Stomach smooth muscle (tissue), 2 donors: ENCODE data around the gene MELTF.

Source experiments
- H3K27ac ChIP-seq: one replicate; pipeline ENCODE4 v1.7.0; 2013; ENCODE audit warnings: mild to moderate bottlenecking, low read length, inconsistent platforms
- H3K27me3 ChIP-seq, 2 donors: one replicate each; pipeline ENCODE4 v1.7.0; 2013; ENCODE audit warnings: low read length in 2 of 2; ENCODE audit not compliant: insufficient read depth in 2 of 2, control insufficient read depth in 1 of 2
- H3K36me3 ChIP-seq, 2 donors: one replicate each; pipeline ENCODE4 v1.7.0; 2013; ENCODE audit warnings: low read length in 2 of 2; ENCODE audit not compliant: control insufficient read depth in 2 of 2, insufficient read depth in 2 of 2
- H3K4me1 ChIP-seq: one replicate; pipeline ENCODE4 v1.7.0; 2013; ENCODE audit warnings: low read length; ENCODE audit not compliant: control insufficient read depth, insufficient read depth
- H3K4me3 ChIP-seq, 2 donors: one replicate each; pipeline ENCODE4 v1.7.0; 2013; ENCODE audit warnings: low read length in 2 of 2
- H3K9ac ChIP-seq, 2 donors: one replicate each; pipeline ENCODE4 v1.7.0; 2013; ENCODE audit warnings: low read length in 2 of 2, mild to moderate bottlenecking in 1 of 2
- H3K9me3 ChIP-seq, 2 donors: one replicate each; pipeline ENCODE4 v1.7.0; 2013; ENCODE audit warnings: low read length in 2 of 2; ENCODE audit not compliant: control insufficient read depth in 2 of 2
- donor health status: healthy.
- donor health status: Pancreatic carcinoma.

The MELTF gene

DNA sequence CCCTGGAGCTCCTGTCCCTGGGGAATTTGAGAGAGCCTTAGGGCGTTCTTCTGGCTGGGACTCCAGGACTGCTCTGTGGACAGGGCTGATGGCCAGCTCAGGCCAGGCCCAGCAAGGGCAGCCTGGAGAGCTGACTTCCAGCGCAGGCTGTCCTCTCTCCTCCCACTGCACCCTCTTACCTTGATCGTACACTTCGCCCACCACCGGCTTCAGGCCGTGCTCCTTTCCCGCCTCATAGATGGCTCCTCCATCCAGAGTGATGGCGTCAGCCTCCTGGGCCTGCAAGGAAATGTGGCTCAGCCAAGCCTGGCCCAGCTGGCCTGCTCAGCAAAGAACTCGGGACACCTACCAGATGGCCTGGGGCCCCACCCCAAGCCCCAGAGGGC lies 3.1 kb downstream of the MELTF start:
- Histone ChIP-seq H3K4me3 (no peak overlapping the region), H3K36me3 (no peaks in the 10 kb centered on the region), H3K4me1 (peaks cover 15% of the 10 kb centered on the region), H3K9me3 (no peaks in the 10 kb centered on the region), H3K27me3 (peaks cover 25 to 31% of the 10 kb centered on the region in 2 donors), H3K9ac (no peak overlapping the region), H3K27ac (no peak overlapping the region)

DNA sequence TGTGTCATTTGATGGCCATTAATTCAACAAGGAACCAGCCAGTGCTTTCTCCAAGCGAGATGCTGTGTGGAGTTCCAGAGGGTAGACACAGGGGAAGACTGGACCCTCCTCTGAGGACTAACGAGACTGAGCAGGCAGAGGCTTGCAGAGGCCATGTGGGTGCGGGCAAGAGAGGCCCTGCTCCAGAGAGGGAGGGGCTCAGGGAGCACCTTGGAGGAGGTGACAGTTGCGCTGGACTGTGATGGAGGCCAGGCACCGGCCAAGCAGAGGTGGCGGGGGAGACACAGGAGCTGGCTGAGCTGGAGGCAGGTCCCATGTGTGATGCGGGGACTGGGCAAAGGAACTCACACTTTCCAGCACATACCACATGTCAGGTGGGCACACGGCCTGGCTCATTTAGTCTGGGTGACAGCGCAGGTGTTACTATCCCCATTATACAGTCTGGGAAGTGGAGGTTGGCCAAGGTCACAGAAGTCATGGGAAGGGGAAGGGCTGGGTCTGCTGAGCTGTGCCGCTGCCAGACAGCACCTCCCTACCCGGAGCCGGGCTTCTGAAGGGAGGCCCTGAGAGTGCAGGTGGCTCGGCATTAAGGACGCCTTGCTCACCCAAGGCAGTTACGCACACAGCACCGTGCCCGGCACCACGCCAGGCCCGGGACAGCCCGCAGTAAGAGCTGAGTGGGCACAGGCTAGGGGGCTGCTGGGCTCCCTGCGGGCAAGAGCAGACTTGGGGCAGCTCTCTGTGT lies 3.7 kb downstream of the MELTF start:
- H3K27ac ChIP-seq: no peak overlapping the region
- peaks cover 20 to 29% of the 10 kb centered on the region in 2 donors for H3K27me3 ChIP-seq
- H3K9me3 ChIP-seq: no peaks in the 10 kb centered on the region
- peaks cover 15% of the 10 kb centered on the region for H3K4me1 ChIP-seq
- H3K9ac ChIP-seq: no peak overlapping the region
- no peaks in the 10 kb centered on the region for H3K36me3 ChIP-seq
- no peak overlapping the region for H3K4me3 ChIP-seq

DNA sequence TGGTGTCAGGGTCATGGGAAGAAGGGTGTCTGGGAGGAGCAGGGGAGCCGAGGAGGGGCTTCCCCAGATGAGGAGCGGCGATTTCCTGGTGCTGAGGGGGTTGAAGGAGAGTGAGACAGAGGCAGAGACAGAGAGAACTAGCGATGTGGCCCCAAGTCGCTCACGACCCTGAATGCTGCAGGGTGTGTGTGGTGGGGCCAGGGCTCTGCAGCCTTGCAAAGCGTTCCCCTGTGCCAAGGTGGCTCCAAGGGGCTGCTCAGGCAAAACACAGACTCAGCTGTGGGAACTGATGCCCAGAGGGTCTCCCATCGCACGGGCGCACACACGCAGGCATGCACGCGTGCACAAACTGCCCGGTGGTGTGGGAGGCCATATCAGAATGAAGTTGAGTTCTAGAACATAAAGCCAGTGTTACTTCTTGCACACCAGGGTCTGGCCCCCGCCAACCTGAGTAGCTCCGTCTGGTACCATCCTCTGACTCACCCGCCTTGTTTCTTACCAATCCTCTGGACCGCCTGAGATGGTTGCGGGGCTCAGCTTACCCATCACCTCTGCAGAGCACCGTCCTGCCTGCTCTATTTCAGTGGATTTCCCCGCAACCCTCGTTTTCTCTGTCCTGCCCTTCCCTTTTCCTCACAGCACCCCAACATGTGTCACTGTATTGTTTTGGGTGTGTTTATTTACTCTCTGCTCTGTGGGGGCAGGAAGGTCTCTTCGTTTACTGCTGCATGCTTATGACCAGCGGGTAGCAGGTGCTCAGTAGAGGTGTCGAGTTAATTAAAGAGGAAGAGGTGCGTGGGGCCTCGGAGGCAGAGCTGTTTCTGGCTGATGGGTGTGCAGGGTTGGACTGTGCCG lies 4.5 kb downstream of the MELTF start:
- Histone ChIP-seq H3K36me3 (no peaks in the 10 kb centered on the region), H3K4me3 (no peak overlapping the region), H3K27me3 (peaks cover 19 to 24% of the 10 kb centered on the region in 2 donors)

DNA sequence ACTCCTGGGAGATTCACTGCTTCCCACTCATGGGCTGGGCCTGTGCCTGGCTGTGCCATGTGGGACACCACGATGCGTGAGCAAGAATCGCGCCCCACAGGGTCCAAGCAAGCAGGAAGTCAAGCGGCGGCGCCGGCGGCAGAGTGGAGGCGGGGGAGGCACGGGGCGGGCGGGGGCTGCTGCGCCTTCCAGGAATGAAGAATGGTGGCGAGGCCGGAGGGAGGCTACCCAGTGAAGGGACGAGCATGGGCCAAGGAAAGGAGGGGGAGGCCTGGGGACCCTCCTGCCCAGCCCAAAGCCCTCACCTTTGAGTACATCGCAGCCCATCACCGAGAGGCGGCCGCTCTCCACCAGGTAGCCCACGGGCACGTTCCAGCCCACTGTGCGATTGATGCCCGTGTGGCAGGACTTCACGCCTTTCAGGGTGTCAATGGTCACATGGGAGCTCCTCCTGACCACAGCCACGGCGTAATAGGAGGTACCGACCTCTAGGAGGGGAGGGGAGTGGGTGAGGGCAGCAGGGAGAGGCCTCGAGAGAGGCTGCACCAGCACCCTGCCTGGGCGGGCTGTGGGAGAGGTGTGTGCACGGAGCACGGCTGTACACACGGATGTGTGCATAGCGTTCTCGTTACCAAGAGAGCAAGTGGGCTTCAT lies 5.5 kb downstream of the MELTF start:
- Histone ChIP-seq H3K4me1 (peaks cover 8% of the 10 kb centered on the region), H3K4me3 (no peak overlapping the region), H3K27ac (no peak overlapping the region), H3K27me3 (peaks cover 16 to 19% of the 10 kb centered on the region in 2 donors), H3K9me3 (no peaks in the 10 kb centered on the region), H3K9ac (no peak overlapping the region), H3K36me3 (no peaks in the 10 kb centered on the region)

More for the DNA sequence above, 4.5 kb downstream of the MELTF start:
- Histone ChIP-seq H3K4me1 (peaks cover 15% of the 10 kb centered on the region), H3K9me3 (no peaks in the 10 kb centered on the region), H3K9ac (no peak overlapping the region), H3K27ac (no peak overlapping the region)

DNA sequence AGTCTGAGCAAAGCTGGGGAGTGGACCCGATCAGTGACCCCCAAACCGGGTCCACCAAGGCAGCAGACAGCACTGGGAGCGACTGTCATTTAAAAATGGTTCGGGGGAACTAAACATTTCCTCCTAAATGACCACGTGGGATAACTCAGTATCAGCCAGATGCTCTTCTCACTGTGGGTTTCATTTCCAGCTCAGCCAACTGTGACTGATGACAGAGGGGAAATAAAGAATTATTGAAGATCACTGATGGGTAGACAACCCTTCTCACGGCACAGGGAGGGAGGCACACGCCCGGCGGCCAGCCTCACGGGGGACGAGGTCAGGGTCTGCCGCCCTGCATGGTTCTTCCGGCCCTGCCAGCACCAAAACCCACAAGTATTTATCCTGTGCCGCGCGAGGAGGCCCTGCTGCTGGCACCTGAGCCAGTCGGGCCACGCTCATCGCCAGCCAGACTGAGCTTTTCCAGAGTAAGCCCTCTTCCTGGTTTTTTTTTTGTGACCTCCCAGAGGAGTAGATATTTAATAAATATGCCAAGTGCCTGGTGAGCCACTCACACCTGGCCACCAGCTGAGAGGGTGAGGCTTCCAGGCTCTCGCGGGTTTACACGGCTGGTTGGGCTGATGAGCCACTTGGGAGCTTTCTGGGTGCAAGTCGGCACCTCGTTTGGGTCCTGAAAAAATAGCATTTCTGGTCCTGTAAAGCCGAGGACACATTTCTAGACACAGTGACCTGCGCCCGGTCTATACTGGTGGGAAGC lies 6.2 kb downstream of the MELTF start:
- Histone ChIP-seq H3K9ac (no peak overlapping the region), H3K36me3 (no peaks in the 10 kb centered on the region), H3K27me3 (peaks cover 9 to 15% of the 10 kb centered on the region in 2 donors), H3K9me3 (no peaks in the 10 kb centered on the region), H3K4me3 (no peak overlapping the region), H3K27ac (no peak overlapping the region), H3K4me1 (peaks cover under 1% of the 10 kb centered on the region)

DNA sequence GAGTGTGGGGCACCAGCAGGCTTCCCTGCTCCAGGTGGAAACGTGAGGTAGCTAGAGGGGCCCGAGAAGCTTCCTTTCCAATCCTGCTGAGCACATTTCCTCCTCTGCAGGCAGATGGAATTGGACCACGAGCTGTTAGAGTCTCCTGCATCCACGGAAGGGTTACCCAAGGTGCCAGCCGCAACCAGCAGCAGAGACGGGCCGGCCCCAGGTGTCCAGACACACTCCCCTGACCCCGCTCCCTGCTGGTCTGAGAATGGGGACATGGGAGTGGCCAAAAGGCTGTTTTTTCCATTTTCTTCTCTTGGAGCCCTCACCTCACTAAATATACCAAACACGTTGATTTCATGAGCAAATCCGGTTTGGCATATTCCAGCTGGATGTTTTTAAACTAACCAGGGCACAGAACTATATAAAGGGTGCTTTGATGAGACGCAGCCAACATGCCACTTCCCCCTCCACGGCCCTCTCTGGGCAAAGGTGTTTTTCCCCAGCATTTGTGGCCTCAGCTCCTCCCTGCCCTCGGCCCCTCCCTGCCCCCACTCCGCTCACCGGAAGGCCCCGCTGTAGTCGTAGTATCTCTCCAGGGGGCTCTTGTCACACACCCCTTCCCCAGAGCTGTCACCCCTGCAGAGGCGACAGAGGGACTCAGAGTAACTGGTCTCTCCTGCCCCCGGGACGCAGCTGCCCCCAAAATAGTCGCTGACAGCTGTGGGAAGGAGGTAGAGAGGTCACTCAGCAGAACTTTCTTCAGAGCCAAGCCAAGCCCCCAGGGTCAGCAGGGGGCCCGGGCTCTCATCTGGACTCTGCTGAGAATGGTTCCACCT lies 7.0 kb downstream of the MELTF start:
- peaks cover 8 to 11% of the 10 kb centered on the region in 2 donors for H3K27me3 ChIP-seq
- no peaks in the 10 kb centered on the region for H3K36me3 ChIP-seq
- no peaks in the 10 kb centered on the region for H3K9me3 ChIP-seq
- no peaks in the 10 kb centered on the region for H3K4me1 ChIP-seq
- no peak overlapping the region for H3K4me3 ChIP-seq
- H3K9ac ChIP-seq: no peak overlapping the region
- H3K27ac ChIP-seq: no peak overlapping the region

DNA sequence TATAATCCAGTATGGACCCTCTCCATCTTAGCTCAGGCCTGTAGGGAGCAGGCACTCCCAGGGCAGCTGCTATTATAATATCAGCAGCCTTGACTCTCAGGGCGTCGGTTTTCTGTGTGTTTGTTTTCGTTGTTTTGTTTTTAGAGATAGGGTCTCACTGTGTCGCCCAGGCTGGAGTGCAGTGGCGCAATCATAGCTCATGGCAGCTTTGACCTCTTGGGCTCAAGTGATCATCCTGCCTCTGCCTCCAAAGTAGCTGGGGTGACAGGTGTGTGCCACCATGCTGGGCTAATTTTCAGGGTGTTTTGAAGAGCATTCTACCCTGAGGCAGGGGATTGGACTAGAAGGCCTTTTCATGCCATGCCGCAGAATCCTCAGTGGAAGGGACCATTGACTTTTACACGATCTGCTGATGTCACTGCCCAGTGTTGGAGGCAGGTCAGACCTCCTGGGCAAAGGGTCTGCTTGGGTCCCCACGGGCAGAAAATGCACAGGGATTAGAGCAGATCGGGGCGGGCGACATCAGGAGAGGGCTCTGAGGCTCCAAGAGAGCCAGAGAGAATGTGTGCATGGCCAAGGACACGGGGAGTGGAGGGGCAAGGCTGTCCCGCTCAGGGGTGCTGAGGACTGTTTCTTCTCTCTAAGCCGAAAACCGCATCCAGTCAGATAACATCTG lies 7.8 kb downstream of the MELTF start:
- Histone ChIP-seq H3K36me3 (no peaks in the 10 kb centered on the region), H3K4me1 (no peaks in the 10 kb centered on the region), H3K4me3 (no peak overlapping the region), H3K9ac (no peak overlapping the region), H3K27me3 (peaks cover 8 to 9% of the 10 kb centered on the region in 2 donors), H3K9me3 (no peaks in the 10 kb centered on the region), H3K27ac (no peak overlapping the region)

DNA sequence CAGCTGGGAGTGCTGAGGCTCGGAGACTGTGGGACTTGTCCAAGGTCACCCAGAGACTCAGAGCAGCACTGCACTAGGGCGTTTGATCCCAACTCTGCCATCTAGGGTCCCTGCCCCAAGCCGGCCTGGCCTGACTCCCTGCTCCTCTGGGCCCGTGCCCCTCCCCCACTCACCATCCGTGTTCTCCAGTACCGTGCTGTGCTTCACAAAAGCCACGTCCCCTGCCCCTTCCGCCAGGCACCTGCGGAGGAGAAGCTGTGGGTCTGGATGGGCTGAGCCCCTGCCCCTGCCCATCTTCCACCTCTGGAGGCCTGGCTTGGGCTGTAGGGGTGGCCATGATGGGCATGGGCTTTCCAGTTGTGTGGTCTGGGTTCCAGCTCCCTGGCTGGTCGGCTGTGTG lies 8.4 kb downstream of the MELTF start:
- H3K27ac ChIP-seq: no peak overlapping the region
- H3K9me3 ChIP-seq: no peaks in the 10 kb centered on the region
- H3K4me1 ChIP-seq: no peaks in the 10 kb centered on the region
- H3K4me3 ChIP-seq: no peak overlapping the region
- H3K9ac ChIP-seq: no peak overlapping the region
- peaks cover 8 to 9% of the 10 kb centered on the region in 2 donors for H3K27me3 ChIP-seq
- no peaks in the 10 kb centered on the region for H3K36me3 ChIP-seq

DNA sequence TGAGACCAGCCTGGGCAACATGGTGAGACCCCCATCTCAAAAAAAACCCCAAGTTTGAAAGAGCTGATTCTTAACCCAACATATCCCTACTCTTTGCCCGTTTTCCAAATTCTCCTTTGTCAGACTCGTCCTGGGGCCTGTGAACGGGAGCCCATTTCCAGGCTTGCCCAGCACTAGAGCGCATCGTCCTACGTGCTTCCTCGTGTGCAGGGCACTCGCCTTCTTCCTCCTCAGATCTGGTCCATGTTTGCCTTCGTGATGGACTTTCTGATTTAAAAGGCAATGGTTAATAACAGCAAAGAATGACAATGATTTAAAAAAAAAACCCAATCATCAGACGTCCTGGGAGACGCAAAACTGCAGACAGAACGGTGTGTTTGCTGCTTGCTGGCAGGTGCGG lies 10.1 kb downstream of the MELTF start:
- no peak overlapping the region for H3K27ac ChIP-seq
- no peaks in the 10 kb centered on the region for H3K9me3 ChIP-seq
- no peak overlapping the region for H3K4me3 ChIP-seq
- H3K4me1 ChIP-seq: no peaks in the 10 kb centered on the region
- no peak overlapping the region for H3K9ac ChIP-seq
- H3K27me3 ChIP-seq: peaks cover 8% of the 10 kb centered on the region in 2 donors
- H3K36me3 ChIP-seq: no peaks in the 10 kb centered on the region
